ENCODE results near the gene VAMP2.
"Not testable (repeated sequence)": the region's sequence is repeated elsewhere in the genome, so short reads cannot be mapped to it uniquely, and the experiment has no call there.

VAMP2 gene

GRCh38 chr17:8176197-8176940 lies 13.6 kb upstream of the VAMP2 start, which contains the start of gene TMEM107:
TSS of gene TMEM107 (minus strand) at chr17:8176380. CDS start at chr17:8176286, 94 bp downstream.
- peak; percentile 87 for DNase-seq (ENCODE audit: low spot score)

- DNase-seq (ENCODE audit: low spot score): no peak
These were observed 13.0 kb upstream of the VAMP2 start for GRCh38 chr17:8175795-8176196.

GRCh38 chr17:8173871-8174322 lies 11.1 kb upstream of the VAMP2 start:
- DNase-seq (ENCODE audit: low spot score): no peak

DNA sequence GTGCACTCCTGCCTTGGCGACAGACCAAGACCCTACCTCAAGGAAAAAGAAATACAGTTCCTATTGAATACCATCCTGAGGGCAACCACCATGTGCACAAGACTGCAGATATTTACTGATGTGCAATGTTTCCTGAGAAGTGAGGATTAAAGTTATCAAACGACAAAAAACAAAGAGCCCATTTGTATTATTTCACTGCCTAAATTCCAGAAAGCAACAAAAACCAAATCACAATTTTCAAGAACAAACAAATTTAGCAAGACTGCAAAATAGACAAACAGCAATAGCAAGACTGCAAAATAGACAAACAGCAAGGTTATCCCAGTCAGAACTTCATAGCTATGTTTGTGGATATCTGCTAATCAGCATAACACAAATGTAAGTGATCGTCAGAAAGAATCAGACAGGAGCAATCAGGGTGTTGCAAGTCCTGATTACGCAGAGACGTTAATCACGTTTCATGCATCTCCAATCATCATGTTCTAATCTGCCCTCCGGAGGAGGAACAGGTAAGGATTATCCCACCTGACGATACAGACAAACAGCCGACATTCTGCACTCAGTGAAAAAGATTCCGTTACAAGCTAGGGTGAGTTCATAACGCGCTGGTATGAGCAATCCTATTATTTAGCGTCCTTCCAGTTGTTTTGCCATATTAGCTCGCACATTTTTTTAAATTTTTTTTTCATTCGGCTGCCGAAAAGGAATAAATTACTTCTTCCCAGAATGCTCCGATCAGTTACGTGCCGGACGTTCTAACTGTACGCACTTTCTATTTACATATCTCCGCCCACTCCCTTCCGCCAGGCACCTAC lies 10.5 kb upstream of the VAMP2 start:
- peak; percentile 93 for DNase-seq (ENCODE audit: low spot score)

GRCh38 chr17:8170186-8170585 lies 7.4 kb upstream of the VAMP2 start:
- DNase-seq (ENCODE audit: low spot score): not testable (repeated sequence)

GRCh38 chr17:8167526-8167925 lies 4.8 kb upstream of the VAMP2 start:
- no peak for DNase-seq (ENCODE audit: low spot score)

DNA sequence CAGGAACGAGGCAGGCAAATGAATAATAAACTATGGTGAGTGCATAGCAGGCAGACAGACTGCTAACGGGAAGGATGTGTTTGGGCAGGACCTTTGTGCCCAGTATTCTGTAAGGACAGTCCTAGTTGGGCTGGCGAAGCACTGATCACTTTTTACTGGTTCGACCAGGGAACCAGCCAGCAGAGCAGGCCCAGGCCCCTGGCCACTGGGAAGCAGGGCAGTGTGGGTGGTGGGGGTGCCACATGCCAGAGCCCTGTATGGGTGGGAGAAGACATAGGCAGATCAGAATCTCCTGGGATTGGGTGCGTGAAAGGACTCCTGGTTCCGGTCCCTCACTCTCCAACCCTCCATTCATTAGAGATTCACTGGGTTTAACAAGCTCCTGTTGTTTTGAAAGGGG lies 4.0 kb upstream of the VAMP2 start:
- no peak for DNase-seq (ENCODE audit: low spot score)

- DNase-seq (ENCODE audit: low spot score): no peak
These were observed 2.0 kb upstream of the VAMP2 start for GRCh38 chr17:8164815-8165131.

- no peak for DNase-seq (ENCODE audit: low spot score)
These were observed 1.4 kb upstream of the VAMP2 start for GRCh38 chr17:8163978-8164814.

DNA sequence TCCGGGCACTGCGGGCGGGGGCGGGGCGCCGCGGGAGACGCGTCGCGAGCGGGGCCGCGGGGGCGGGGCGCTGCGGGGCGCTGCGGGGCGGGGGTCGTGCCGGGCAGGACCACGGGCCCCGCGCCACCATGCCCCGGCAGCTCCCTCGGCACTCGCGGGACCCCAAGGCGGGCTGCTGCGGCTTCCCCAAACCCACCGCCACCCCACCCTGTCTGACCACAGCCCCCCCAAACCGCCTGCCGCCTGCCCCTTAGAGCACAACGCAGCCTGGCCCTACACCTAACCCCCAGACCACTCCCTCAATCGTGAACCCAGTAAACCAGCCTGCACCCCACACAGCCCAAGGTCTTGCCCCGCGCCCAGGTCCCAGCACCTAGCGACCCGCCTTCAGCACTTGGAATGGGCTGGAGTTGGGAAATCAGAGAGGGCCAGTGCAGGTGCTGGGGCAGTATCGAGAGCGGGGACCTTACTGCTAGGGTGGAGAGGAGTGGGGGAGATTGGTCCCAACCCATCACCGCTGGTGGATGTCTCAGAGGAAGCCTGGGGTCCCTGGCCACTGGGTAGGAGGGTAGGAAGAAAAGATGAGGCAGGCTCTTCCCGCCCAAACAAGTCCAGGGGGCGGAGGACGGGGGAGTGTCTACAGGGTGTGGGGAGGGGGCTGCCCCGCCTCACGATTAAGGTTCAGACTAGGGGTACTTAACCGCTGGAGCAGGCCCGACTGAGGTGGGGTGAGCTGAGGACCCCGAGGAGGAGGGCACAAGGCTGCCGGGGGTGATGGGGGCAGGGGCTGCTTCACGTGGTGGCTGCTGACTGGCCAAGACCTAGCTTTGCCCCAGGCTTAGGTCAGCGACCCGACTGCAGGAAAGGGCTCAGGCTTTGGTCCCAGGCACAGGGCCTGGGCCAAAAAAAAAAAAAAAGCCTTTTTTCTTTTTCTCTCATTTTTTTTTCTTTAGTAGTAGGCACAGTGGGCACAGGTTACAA lies 539 bp upstream of the VAMP2 start:
- DNase-seq (ENCODE audit: low spot score): no peak

GRCh38 chr17:8161289-8162232 lies 1.2 kb downstream of the VAMP2 start:
- no peak for DNase-seq (ENCODE audit: low spot score)

- DNase-seq (ENCODE audit: low spot score): no peak
These were observed 2.0 kb downstream of the VAMP2 start for GRCh38 chr17:8160741-8161221.

GRCh38 chr17:8160224-8160577 lies 2.5 kb downstream of the VAMP2 start:
- no peak for DNase-seq (ENCODE audit: low spot score)

DNA sequence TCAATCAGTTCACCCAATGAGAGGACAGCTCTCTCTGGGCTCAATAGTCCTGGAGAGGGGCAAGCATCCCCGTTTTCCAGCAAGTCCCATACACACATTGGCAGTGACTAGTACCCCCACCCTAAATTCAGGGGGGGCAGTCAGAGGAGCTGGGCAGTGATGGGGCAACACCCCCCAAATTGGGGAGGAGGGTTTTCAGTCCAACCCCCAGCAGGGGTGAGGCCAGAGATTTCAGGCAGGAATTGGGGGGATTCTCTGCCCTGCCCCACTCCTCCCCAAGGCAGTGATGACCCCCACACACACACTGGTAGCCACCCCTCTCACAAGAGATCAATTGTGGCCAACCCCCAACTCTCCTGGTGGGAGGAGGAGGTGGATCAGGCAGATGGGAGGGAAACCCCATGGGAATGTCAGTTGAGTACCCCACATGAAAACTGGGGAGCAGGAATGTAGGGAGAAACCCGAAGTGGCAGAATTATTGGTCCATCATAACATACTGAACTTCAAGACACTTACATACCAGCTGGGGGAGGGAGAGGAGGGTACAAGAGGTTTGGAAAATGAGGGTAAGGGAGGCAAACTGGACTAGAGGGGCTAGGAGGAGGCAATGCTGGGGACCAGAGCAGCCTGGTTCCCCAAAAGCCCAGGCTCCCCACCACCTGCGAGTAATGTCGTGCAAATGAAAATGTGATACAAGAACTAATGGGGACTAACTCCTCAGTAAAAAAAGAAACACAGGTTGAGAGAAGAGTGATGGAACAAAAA lies 3.1 kb downstream of the VAMP2 start:
- DNase-seq (ENCODE audit: low spot score): no peak

GRCh38 chr17:8159032-8159400 lies 3.7 kb downstream of the VAMP2 start:
- DNase-seq (ENCODE audit: low spot score): no peak

DNA sequence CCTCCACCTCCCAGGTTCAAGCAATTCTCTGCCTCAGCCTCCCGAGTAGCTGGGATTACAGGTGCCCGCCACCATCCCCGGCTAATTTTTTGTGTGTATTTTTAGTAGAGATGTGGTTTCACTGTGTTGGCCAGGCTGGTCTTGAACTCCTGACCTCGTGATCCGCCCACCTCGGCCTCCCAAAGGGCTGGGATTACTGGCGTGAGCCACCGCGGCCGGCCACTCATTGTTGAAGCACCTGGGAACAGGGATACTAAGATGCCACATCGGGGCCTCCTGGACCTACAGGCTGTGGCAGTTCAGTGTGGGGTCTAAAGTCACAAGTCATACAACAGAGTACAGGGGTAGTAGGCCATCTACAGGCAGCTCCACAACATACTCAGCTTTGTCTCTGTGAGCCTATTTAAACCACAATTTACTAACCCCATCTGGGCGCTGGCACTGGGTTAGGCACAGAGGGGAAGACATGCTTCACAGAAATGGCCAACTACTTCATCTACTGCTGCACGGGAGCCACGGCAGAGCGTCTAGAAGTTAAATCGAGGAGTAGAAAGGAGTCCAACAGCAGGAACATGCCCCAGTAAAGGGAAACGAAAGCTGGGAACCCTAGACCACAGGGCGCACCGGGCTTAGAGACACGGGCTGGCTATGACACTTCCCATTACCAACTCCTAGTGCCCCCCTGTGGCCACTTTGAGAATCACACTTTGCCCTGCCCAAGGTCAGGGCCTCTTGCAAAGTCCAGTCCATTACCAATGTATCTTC lies 4.3 kb downstream of the VAMP2 start:
- DNase-seq (ENCODE audit: low spot score): peak; percentile 83

DNA sequence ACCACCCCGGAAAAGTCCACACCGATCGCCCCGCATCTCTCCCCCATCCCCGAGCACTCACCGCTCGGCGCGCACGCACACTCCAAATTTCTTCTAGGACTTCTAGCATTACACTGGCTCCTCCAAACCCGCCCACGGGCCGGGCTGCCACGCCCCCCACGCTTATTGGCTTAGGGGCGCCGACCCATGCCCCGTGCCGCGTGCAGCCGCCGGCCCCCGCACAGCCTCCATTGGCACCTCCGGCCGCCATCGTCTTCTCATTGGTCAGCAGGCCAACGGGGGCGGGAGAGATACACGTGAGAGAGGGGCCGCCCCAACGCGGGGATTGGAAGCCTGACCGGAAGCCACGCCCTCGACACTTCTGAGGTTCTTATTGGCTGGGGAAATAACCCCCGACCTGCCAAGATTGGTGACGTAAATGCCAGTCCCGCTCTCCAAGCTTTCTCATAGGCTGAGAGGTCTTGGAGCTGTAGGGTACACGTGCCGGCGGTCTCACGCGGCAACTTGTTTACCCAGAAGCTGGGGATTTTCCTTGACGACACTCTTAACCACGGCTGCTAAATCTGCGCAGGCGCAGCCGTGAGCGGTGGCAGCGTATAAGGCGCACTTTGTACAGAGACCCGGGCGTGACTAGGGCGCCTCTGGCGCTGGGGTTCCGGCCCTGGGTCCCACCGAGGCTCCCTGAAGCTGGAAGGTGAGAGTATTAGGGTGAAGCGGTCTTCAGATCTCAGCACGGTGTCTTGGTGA lies 6.3 kb downstream of the VAMP2 start:
- DNase-seq (ENCODE audit: low spot score): peak; percentile 100

DNA sequence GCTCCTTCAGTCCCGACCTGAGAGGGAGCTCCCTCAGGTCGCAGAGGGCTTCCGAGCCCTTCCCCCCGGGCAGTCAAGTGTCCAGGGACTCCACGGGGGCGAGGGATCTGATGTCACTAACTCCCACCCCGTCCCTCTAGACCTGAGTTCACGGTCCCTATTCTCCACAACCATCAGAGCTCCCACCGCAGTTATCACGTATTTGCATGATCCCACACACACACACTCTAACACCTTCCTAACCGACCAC lies 6.8 kb downstream of the VAMP2 start:
- DNase-seq (ENCODE audit: low spot score): no peak

All from putamen (tissue), 1 donor.